Testis (tissue), 2 donors: ENCODE results near the gene ALOX12B.

Experiments used
- CTCF ChIP-seq, 3 experiments: fragments of 450-650 bp in 2 of 3; fragments of 200-600 bp in 1 of 3; sonication (generic) in 1 of 3; IDR thresholded peaks; one replicate each; pipeline ENCODE4 v1.5.1; 2016 to 2019; ENCODE audit warnings: antibody characterized with exemption in 3 of 3, mild to moderate bottlenecking in 2 of 3, moderate library complexity in 1 of 3
- POLR2A ChIP-seq: fragments of 450-650 bp; IDR thresholded peaks from one replicate; pipeline ENCODE4 v1.6.1; 2017; ENCODE audit warnings: antibody characterized with exemption, mild to moderate bottlenecking, moderate library complexity

GRCh38 chr17:8046306-8046928, 41.1 kb downstream of the ALOX12B start:
- no peak for TF ChIP-seq CTCF (IDR thresholded peaks at IDR 0.05)
- no peak for TF ChIP-seq POLR2A
